Bronchial epithelial cell (primary cell): Measurements from ENCODE around the gene SUSD1. TPM values are rescaled to one million over a fixed set of nuclear protein-coding genes. Genes with fewer than 3 reads are reported as not detected.
A peak's percentile ranks its signal among the peaks of the same experiment; 100 is the strongest.

ENCODE experiments used
- DNase-seq: peaks from one replicate; pipeline ENCODE4 v3.0.0-alpha.2; 2010; ENCODE audit warnings: low read depth
- FAIRE-seq: peaks from 2 replicates; lab custom pipeline; 2011; peaks lifted over from hg19 to GRCh38; lab: Jason Lieb, UNC
- H3K27me3 ChIP-seq: 2 replicates; pipeline ENCODE4 v1.5.1; 2011; ENCODE audit warnings: low read length; ENCODE audit not compliant: control insufficient read depth, insufficient read depth
- H3K36me3 ChIP-seq: 2 replicates; pipeline ENCODE4 v1.5.1; 2011; ENCODE audit warnings: low read length; ENCODE audit not compliant: control insufficient read depth, insufficient read depth
- H3K4me3 ChIP-seq: 2 replicates; pipeline ENCODE4 v1.5.1; 2011; ENCODE audit warnings: mild to moderate bottlenecking, low read depth, low read length, control low read depth
- total RNA-seq: library from RNA; depleted of rRNA; stranded (reverse); fragments of >200 nt; gene quantifications from 2 replicates; pipeline ENCODE4 v1.2.1, GENCODE V29; 2014
- TF ChIP-seq, protein P1 (sequence below): IDR thresholded peaks from 2 replicates; pipeline ENCODE4 v1.5.1; 2011; ENCODE audit warnings: mild to moderate bottlenecking, moderate library complexity, low read length, control low read depth, inconsistent platforms; ENCODE audit not compliant: insufficient read depth, severe bottlenecking

Gene SUSD1
- total RNA-seq, 1 donor from 2014 or later: 9.0 TPM

DNA sequence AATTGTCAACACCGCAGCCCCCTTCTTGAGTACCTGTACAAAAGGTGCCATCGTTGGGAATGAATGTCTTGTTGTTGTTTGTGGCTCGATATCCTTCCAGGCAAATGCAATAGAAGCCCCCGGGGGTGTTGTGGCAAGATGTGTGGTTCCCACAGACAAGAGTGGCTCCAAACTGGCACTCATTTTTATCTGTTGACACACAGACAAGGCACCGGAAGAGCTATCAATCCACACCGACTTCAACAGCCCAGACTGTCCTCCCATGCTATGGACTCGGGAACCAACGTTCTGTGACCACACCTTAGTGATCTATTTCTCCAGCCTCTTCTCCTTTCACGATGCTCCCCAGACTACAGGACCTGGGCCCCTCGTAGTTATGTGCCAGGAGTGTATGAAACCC is 25.9 kb downstream of the SUSD1 start:
- peak; percentile 55 for FAIRE-seq

DNA sequence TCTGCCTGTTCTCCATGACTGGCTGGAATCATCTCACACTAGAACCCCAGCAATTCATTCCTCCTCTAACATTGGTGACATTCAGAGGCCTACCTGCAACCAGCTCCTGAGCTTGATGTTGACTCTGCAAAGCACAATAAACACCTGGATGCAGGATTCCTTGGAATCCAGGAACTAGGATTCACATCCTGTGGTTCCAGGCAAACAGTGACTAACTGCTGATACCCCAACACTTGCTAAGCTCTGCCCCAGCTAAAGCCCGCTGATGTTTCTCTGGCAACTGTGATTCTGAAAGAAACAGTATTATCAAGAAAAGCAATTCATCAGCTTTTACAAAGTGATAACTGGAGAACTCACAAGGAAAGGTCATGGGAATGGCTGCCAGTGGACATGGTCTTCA is 29.2 kb downstream of the SUSD1 start:
- no peak overlapping the region for H3K4me3 ChIP-seq
- FAIRE-seq: no peak
- peak; percentile 98 for DNase-seq

More for the DNA sequence above, 25.9 kb downstream of the SUSD1 start:
- TF ChIP-seq, protein P1, sequence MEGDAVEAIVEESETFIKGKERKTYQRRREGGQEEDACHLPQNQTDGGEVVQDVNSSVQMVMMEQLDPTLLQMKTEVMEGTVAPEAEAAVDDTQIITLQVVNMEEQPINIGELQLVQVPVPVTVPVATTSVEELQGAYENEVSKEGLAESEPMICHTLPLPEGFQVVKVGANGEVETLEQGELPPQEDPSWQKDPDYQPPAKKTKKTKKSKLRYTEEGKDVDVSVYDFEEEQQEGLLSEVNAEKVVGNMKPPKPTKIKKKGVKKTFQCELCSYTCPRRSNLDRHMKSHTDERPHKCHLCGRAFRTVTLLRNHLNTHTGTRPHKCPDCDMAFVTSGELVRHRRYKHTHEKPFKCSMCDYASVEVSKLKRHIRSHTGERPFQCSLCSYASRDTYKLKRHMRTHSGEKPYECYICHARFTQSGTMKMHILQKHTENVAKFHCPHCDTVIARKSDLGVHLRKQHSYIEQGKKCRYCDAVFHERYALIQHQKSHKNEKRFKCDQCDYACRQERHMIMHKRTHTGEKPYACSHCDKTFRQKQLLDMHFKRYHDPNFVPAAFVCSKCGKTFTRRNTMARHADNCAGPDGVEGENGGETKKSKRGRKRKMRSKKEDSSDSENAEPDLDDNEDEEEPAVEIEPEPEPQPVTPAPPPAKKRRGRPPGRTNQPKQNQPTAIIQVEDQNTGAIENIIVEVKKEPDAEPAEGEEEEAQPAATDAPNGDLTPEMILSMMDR: no peak
- H3K27me3 ChIP-seq: no peaks in the 10 kb centered on the region
- no peak overlapping the region for H3K4me3 ChIP-seq
- H3K36me3 ChIP-seq: no peaks in the 10 kb centered on the region
- DNase-seq: no peak

DNA sequence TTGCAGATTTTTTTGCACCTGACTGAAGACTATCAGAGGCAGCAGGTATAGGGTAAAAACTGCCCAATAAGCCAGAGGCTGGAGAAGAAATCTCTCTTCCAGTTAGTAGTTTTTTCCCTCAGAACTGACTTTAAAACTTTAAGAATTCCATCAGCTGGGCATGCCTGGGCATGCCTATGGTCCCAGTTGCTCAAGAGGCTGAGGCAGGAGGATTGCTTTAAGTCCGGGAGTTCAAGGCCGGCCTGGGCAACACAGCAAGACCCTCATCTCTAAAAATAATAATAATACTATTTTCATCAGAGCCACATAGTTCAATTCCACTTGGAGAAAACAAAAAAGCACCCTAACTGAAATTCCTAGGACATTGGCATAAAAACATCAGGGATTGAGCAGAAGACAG is 30.3 kb downstream of the SUSD1 start:
- DNase-seq: no peak
- Histone ChIP-seq H3K36me3 (peaks cover 2% of the 10 kb centered on the region), H3K27me3 (no peaks in the 10 kb centered on the region), H3K4me3 (no peak overlapping the region)
- FAIRE-seq: no peak
- TF ChIP-seq, protein P1: no peak

More for the DNA sequence above, 29.2 kb downstream of the SUSD1 start:
- H3K36me3 ChIP-seq: peaks cover 2% of the 10 kb centered on the region
- TF ChIP-seq, protein P1: no peak
- no peaks in the 10 kb centered on the region for H3K27me3 ChIP-seq

DNA sequence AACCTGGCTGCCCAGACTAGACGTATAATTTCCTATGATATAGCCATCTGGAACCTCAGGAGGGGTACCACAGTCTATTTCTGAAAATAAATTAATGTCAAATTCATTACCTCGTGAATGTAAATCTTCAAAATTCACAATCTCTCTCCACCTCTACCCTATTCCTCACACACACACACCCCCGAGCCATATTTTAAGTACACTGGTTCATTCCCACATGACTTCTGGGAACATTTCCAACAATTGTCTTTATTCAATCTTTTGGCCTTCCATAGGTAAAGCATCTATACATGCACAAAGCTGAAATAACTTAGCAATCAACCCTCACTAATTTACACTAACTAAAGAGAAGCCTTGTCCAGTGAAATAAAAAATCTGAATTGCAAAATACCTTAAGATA is 32.7 kb downstream of the SUSD1 start:
- Histone ChIP-seq H3K36me3 (peaks cover 2% of the 10 kb centered on the region), H3K27me3 (no peaks in the 10 kb centered on the region), H3K4me3 (no peak overlapping the region)
- DNase-seq (peak; percentile 35), FAIRE-seq (no peak)
- TF ChIP-seq, protein P1: no peak

DNA sequence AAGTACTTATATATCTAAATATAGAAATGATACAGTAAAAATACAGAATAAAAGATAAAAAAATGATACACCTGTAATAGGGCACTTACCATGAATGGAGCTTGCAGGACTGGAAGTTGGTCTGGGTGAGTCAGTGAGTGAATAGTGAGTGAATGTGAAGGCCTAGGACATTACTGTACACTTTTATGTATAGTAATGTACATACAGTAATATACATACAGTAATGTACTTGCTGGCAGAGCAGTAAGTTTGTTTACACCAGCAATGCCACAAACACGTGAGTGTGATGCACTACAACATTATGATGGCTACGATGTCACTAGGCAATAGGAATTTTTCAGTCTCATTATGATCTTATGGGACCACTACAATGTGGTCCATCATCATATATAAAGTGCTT is 34.2 kb downstream of the SUSD1 start:
- H3K4me3 ChIP-seq: no peak overlapping the region
- no peaks in the 10 kb centered on the region for H3K27me3 ChIP-seq
- DNase-seq (peak; percentile 87), FAIRE-seq (no peak)
- TF ChIP-seq, protein P1: no peak
- peaks cover 2% of the 10 kb centered on the region for H3K36me3 ChIP-seq

DNA sequence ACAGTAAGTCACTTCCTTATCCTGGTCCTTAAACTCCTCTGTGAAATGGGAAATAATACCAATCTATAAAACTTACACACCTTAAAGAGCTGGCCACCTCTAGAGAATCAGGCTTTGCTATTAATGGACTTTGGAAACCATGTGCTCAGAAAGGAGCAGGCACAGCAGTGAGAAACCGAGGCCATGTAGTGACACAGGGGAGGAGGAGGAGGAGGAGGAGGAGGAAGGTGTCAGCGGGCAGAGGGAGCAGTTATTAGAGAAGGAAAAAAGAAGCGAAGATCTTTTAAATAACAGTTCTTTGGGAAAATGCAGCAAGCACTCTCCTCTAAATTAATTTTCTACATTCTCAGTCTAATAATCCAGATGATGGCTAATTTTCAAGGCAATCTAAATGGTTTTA is 38.0 kb downstream of the SUSD1 start:
- TF ChIP-seq, protein P1: no peak
- Histone ChIP-seq H3K27me3 (no peaks in the 10 kb centered on the region), H3K36me3 (no peaks in the 10 kb centered on the region), H3K4me3 (no peak overlapping the region)
- DNase-seq (no peak), FAIRE-seq (no peak)
